ENCODE results near the gene GNB1.

GRCh38 chr1:1862905-1863547 is 27.9 kb downstream of the GNB1 start:
- TF ChIP-seq EZH2phosphoT487 (IDR thresholded peaks at IDR 0.05; ENCODE audit: borderline replicate concordance, low read length), result no peak
- TF ChIP-seq, protein P1, sequence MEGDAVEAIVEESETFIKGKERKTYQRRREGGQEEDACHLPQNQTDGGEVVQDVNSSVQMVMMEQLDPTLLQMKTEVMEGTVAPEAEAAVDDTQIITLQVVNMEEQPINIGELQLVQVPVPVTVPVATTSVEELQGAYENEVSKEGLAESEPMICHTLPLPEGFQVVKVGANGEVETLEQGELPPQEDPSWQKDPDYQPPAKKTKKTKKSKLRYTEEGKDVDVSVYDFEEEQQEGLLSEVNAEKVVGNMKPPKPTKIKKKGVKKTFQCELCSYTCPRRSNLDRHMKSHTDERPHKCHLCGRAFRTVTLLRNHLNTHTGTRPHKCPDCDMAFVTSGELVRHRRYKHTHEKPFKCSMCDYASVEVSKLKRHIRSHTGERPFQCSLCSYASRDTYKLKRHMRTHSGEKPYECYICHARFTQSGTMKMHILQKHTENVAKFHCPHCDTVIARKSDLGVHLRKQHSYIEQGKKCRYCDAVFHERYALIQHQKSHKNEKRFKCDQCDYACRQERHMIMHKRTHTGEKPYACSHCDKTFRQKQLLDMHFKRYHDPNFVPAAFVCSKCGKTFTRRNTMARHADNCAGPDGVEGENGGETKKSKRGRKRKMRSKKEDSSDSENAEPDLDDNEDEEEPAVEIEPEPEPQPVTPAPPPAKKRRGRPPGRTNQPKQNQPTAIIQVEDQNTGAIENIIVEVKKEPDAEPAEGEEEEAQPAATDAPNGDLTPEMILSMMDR (IDR thresholded peaks at IDR 0.05; ENCODE audit: low read depth, low read length, poor library complexity, severe bottlenecking), result no peak

Measured in DOHH2 (cell line).